ENCODE data around the gene SRPK3. TPM values are rescaled to one million over a fixed set of nuclear protein-coding genes. Genes with fewer than 3 reads are reported as not detected.

Gene SRPK3
- total and polyA plus RNA-seq, 4 donors, result 0.05 TPM; not detected in 3

GRCh38 chrX:153820601-153821000 lies 39.8 kb downstream of the SRPK3 start:
- DNase-seq (ENCODE audit: low spot score), result no peak
- Histone ChIP-seq H3K27ac (ENCODE audit: low read depth in 1 of 2, low read length in 2 of 2) (no peak overlapping the region), H3K4me3 (ENCODE audit: low read depth in 1 of 3, low read length in 3 of 3) (no peak overlapping the region), H3K36me3 (ENCODE audit: control insufficient read depth in 4 of 4, insufficient read depth in 3 of 4, low read depth in 1 of 4, low read length in 3 of 4) (no peaks in the 10 kb centered on the region), H3K4me1 (ENCODE audit: control insufficient read depth in 4 of 4, insufficient read depth in 4 of 4, low read length in 3 of 4) (peaks cover 0 to 2% (median 1%) of the 10 kb centered on the region in 4 donors), H3K9me3 (ENCODE audit: control insufficient read depth in 4 of 4, low read length in 3 of 4) (no peaks in the 10 kb centered on the region), H3K9ac (ENCODE audit: low read depth in 1 of 2, low read length in 2 of 2) (no peak overlapping the region), H3K27me3 (ENCODE audit: control insufficient read depth in 4 of 4, insufficient read depth in 4 of 4, low read length in 3 of 4) (peaks cover 0 to 4% (median 2%) of the 10 kb centered on the region in 4 donors)
- no peak for TF ChIP-seq MAX (IDR thresholded peaks at IDR 0.05)
- 81% methylated on average over 7 of the region's 7 CpGs for WGBS

- H3K9me3 ChIP-seq (ENCODE audit: control insufficient read depth in 4 of 4, low read length in 3 of 4), result no peaks in the 10 kb centered on the region
- no peak overlapping the region for H3K27ac ChIP-seq (ENCODE audit: low read depth in 1 of 2, low read length in 2 of 2)
- TF ChIP-seq RXRA (IDR thresholded peaks at IDR 0.05), result no peak
- no peak for TF ChIP-seq HNF4G (IDR thresholded peaks at IDR 0.05)
- no peak for TF ChIP-seq CTCF (IDR thresholded peaks at IDR 0.05; ENCODE audit: low read depth, low read length, missing input control)
- no peak for TF ChIP-seq MAX (IDR thresholded peaks at IDR 0.05)
- no peak for TF ChIP-seq RAD21 (IDR thresholded peaks at IDR 0.05)
- TF ChIP-seq FOXA2 (IDR thresholded peaks at IDR 0.05), result no peak
- no peak for TF ChIP-seq YY1 (IDR thresholded peaks at IDR 0.05)
- no peak for TF ChIP-seq EGR1 (IDR thresholded peaks at IDR 0.05; ENCODE audit: low read depth in 2 of 2)
- no peak for TF ChIP-seq FOXA1 (IDR thresholded peaks at IDR 0.05)
- no peak for TF ChIP-seq ZBTB33 (IDR thresholded peaks at IDR 0.05)
- TF ChIP-seq HNF4A (conservative IDR thresholded peaks at IDR 0.05), result no peak
- no peak for TF ChIP-seq ATF3 (IDR thresholded peaks at IDR 0.05)
- H3K27me3 ChIP-seq (ENCODE audit: control insufficient read depth in 4 of 4, insufficient read depth in 4 of 4, low read length in 3 of 4), result peaks cover 0 to 4% (median 2%) of the 10 kb centered on the region in 4 donors
- 77% methylated on average over 9 of the region's 9 CpGs for WGBS
- no peaks in the 10 kb centered on the region for H3K36me3 ChIP-seq (ENCODE audit: control insufficient read depth in 4 of 4, insufficient read depth in 3 of 4, low read depth in 1 of 4, low read length in 3 of 4)
- H3K9ac ChIP-seq (ENCODE audit: low read depth in 1 of 2, low read length in 2 of 2), result no peak overlapping the region
- no peak for DNase-seq (ENCODE audit: low spot score)
- H3K4me3 ChIP-seq (ENCODE audit: low read depth in 1 of 3, low read length in 3 of 3), result no peak overlapping the region
- H3K4me1 ChIP-seq (ENCODE audit: control insufficient read depth in 4 of 4, insufficient read depth in 4 of 4, low read length in 3 of 4), result peaks cover 0 to 2% (median 1%) of the 10 kb centered on the region in 4 donors
These were observed 40.2 kb downstream of the SRPK3 start for GRCh38 chrX:153821066-153821465.

GRCh38 chrX:153824348-153824747 lies 43.5 kb downstream of the SRPK3 start:
- DNase-seq (ENCODE audit: low spot score), result no peak
- WGBS, result 83% methylated on average over 10 of the region's 10 CpGs
- H3K9me3 ChIP-seq (ENCODE audit: control insufficient read depth in 4 of 4, low read length in 3 of 4), result no peaks in the 10 kb centered on the region
- no peak overlapping the region for H3K27ac ChIP-seq (ENCODE audit: low read depth in 1 of 2, low read length in 2 of 2)
- no peaks in the 10 kb centered on the region for H3K36me3 ChIP-seq (ENCODE audit: control insufficient read depth in 4 of 4, insufficient read depth in 3 of 4, low read depth in 1 of 4, low read length in 3 of 4)
- TF ChIP-seq RAD21 (IDR thresholded peaks at IDR 0.05), result no peak
- TF ChIP-seq JUND (IDR thresholded peaks at IDR 0.05), result no peak
- no peak for TF ChIP-seq YY1 (IDR thresholded peaks at IDR 0.05)
- TF ChIP-seq ZBTB33 (IDR thresholded peaks at IDR 0.05), result no peak
- no peak overlapping the region for H3K9ac ChIP-seq (ENCODE audit: low read depth in 1 of 2, low read length in 2 of 2)
- peaks cover 0 to 9% (median 2%) of the 10 kb centered on the region in 4 donors for H3K27me3 ChIP-seq (ENCODE audit: control insufficient read depth in 4 of 4, insufficient read depth in 4 of 4, low read length in 3 of 4)
- peaks cover 0 to 5% (median 2%) of the 10 kb centered on the region in 4 donors for H3K4me1 ChIP-seq (ENCODE audit: control insufficient read depth in 4 of 4, insufficient read depth in 4 of 4, low read length in 3 of 4)
- H3K4me3 ChIP-seq (ENCODE audit: low read depth in 1 of 3, low read length in 3 of 3), result no peak overlapping the region

All from liver (tissue), 9 donors.